Left ventricle myocardium inferior (tissue), 1 donor: Measurements from ENCODE around the gene TCF3. TPM values are rescaled to one million over a fixed set of nuclear protein-coding genes. Genes with fewer than 3 reads are reported as not detected.
"Not testable (repeated sequence)": the region's sequence is repeated elsewhere in the genome, so short reads cannot be mapped to it uniquely, and the experiment has no call there.

Source experiments
- DNase-seq: peaks from one replicate; pipeline ENCODE4 v3.0.0-alpha.2; 2020
- H3K27ac ChIP-seq: fragments of 200-600 bp; replicated peaks from 2 replicates; pipeline ENCODE4 v1.8.0; 2021
- H3K27me3 ChIP-seq: fragments of 200-600 bp; 2 replicates; pipeline ENCODE4 v1.8.0; 2021; ENCODE audit warnings: low read depth
- H3K36me3 ChIP-seq: fragments of 200-600 bp; 2 replicates; pipeline ENCODE4 v1.8.0; 2021
- H3K4me1 ChIP-seq: fragments of 200-600 bp; 2 replicates; pipeline ENCODE4 v1.8.0; 2021
- H3K4me3 ChIP-seq: fragments of 200-600 bp; 2 replicates; pipeline ENCODE4 v1.8.0; 2021; ENCODE audit warnings: mild to moderate bottlenecking, moderate library complexity
- H3K9me3 ChIP-seq: fragments of 200-600 bp; replicated peaks from 2 replicates; pipeline ENCODE4 v1.8.0; 2021
- intact Hi-C: fragments of 100-400 bp; cut with micrococcal nuclease; formaldehyde crosslinking; loops from one replicate; pipeline ENCODE4 v1.11.0; 2022
- total RNA-seq: library from RNA; stranded (reverse); fragmentation: NEBNext Ultra II Directional; extraction: Animal tissue kit (Norgen Biotek cat#: 25700); gene quantifications from one replicate; pipeline ENCODE4 v1.2.1, GENCODE V29; 2021
- TF ChIP-seq, protein P1 (sequence below): fragments of 200-600 bp; IDR thresholded peaks from 2 replicates; pipeline ENCODE4 v1.8.0; 2021; ENCODE audit warnings: antibody characterized with exemption, mild to moderate bottlenecking, borderline replicate concordance
- donor health status: DM: no; HTN: yes; CAD: no; lungs with severe emphysema.

TCF3 gene
- total RNA-seq, 1 donor from 2014 or later = 18.4 TPM

DNA sequence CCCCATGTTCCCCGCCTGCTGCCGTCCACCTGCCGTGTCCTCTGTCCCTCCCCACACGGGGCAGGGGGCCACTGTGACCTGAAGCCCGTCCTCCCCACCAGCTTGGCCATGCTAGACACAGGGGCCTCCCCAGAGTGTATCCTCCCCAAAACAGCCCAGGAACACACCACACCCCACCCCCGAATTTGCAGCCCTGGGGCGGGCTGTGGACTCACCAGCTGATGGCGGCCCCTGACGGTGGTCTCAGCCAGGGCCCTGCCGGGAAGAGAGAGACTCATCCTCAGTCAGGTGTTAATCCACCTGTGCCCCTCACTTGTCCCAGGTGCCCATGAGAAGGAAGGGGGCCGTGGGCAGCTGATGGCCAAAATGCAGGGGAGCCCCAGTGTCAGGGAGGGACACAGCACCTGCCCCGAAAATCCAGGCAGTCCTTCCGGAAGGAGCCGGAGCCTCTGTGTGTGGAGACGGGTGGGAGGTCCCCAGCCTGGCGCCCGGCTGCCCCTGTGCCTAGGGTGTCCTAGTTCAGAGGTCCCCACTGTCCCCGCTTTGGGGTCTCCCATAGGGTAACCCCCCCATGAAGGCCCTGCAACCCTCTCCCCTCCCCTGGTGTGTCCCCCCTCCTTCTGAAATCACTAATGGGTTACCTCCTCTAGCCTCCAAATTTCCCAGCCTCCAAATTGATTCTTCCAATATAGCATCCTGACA, 39.3 kb upstream of the TCF3 start:
- intact Hi-C loops = no loop called here
- TF ChIP-seq, protein P1, sequence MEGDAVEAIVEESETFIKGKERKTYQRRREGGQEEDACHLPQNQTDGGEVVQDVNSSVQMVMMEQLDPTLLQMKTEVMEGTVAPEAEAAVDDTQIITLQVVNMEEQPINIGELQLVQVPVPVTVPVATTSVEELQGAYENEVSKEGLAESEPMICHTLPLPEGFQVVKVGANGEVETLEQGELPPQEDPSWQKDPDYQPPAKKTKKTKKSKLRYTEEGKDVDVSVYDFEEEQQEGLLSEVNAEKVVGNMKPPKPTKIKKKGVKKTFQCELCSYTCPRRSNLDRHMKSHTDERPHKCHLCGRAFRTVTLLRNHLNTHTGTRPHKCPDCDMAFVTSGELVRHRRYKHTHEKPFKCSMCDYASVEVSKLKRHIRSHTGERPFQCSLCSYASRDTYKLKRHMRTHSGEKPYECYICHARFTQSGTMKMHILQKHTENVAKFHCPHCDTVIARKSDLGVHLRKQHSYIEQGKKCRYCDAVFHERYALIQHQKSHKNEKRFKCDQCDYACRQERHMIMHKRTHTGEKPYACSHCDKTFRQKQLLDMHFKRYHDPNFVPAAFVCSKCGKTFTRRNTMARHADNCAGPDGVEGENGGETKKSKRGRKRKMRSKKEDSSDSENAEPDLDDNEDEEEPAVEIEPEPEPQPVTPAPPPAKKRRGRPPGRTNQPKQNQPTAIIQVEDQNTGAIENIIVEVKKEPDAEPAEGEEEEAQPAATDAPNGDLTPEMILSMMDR = no peak
- no peak for DNase-seq
- Histone ChIP-seq H3K27me3 (peaks cover 79% of the 10 kb centered on the region), H3K27ac (no peak overlapping the region), H3K4me1 (no peaks in the 10 kb centered on the region), H3K9me3 (peaks cover 22% of the 10 kb centered on the region), H3K4me3 (no peak overlapping the region), H3K36me3 (no peaks in the 10 kb centered on the region)

DNA sequence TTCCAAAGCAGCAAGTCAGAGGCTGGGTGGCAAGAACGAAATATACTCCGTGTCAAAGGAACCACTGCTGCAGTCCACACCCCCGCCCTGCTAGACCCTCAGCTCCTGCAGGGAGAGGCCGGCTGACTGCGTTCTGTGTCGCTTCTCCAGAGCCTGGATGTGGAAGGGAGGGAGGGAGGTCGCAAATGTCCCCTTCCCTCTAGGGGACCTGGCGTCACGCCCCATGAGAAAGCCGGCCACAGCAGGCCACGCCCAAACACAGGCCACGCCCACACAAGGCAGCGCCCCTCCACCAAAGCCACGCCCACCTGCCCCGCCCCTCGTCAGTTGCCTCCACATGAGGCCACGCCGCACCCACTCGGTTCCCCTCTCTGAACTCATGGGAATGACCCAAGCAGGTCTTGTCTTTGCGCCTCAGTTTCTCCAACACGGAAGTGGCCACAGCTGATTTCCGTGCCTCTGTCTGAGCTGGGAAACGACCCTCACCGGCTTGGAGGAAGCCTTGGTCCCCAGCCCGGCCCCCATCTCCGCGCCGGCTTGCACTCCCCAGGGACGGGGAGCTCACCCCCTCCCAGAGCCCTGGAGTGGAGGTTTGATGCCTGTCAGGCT, 38.4 kb upstream of the TCF3 start:
- H3K36me3 ChIP-seq = no peaks in the 10 kb centered on the region
- H3K9me3 ChIP-seq = peaks cover 16% of the 10 kb centered on the region
- H3K4me1 ChIP-seq = no peaks in the 10 kb centered on the region
- intact Hi-C loops = no loop called here
- DNase-seq = no peak
- TF ChIP-seq, protein P1 = no peak
- peaks cover 89% of the 10 kb centered on the region for H3K27me3 ChIP-seq
- H3K27ac ChIP-seq = no peak overlapping the region
- H3K4me3 ChIP-seq = no peak overlapping the region

DNA sequence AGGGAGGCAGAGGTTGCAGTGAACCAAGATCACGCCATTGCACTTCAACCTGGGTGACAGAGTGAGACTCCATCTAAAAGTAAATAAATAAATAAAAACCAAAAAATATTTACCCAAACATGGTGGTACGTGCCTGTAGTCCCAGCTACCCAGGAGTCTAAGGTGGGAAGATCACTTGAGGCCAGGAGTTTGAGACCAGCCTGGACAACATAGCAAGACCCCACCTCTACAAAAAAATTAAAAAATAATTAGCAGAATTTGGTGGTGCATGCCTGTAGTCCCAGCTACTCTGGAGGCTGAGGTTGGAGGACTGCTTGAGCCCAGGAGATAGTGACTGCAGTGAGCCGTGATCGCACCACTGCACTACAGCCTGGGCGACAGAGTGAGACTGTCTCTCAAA, 33.4 kb upstream of the TCF3 start:
- DNase-seq, intact Hi-C loops, H3K36me3 ChIP-seq, H3K9me3 ChIP-seq, H3K4me1 ChIP-seq, H3K4me3 ChIP-seq, H3K27ac ChIP-seq: not testable (repeated sequence)
- H3K27me3 ChIP-seq = peaks cover 98% of the 10 kb centered on the region

DNA sequence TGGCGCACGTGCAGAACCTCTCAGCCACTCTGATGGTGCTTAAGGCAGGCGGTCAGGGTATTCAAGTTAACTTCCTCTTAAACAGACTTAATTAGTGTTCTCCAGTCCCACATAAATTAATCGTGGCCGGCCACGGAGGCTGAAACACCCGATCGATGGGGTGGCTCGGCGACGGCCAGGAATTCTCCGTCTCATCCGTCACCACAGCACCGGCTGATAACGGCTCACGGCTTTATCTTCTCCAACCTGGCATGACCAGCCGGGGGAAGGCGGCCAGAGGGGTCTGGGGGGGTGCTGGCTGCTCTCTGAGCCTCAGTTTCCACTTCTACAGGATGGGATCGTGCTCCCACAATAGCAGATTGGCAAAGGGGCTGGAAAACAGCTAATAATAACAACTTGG, 32.6 kb upstream of the TCF3 start:
- Histone ChIP-seq H3K36me3 (no peaks in the 10 kb centered on the region), H3K4me1 (no peaks in the 10 kb centered on the region), H3K9me3 (no peaks in the 10 kb centered on the region), H3K27ac (no peak overlapping the region), H3K27me3 (peaks cover 98% of the 10 kb centered on the region), H3K4me3 (no peak overlapping the region)
- TF ChIP-seq, protein P1 = no peak
- intact Hi-C loops = no loop called here
- DNase-seq = no peak

DNA sequence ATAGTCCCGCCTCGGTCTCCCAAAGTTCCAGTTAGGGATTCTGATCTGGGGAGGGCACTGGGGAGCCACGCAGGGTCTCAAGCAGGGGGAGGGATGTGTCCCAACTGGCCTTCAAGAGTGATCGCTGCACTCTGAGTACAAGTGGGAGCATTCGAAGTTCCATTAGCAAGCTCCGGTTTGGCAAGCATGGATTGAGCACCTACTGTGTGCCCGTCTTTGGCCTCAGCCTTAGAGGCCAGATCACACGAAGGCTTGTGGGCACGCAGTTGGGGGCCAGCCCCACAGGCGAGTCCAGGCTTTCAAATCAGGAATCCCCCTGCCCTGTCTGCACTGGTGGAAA, 32.1 kb upstream of the TCF3 start:
- H3K9me3 ChIP-seq = no peaks in the 10 kb centered on the region
- TF ChIP-seq, protein P1 = no peak
- no peak overlapping the region for H3K4me3 ChIP-seq
- H3K27ac ChIP-seq = no peak overlapping the region
- H3K27me3 ChIP-seq = peaks cover 98% of the 10 kb centered on the region
- H3K4me1 ChIP-seq = no peaks in the 10 kb centered on the region
- H3K36me3 ChIP-seq = no peaks in the 10 kb centered on the region
- intact Hi-C loops = no loop called here
- no peak for DNase-seq

DNA sequence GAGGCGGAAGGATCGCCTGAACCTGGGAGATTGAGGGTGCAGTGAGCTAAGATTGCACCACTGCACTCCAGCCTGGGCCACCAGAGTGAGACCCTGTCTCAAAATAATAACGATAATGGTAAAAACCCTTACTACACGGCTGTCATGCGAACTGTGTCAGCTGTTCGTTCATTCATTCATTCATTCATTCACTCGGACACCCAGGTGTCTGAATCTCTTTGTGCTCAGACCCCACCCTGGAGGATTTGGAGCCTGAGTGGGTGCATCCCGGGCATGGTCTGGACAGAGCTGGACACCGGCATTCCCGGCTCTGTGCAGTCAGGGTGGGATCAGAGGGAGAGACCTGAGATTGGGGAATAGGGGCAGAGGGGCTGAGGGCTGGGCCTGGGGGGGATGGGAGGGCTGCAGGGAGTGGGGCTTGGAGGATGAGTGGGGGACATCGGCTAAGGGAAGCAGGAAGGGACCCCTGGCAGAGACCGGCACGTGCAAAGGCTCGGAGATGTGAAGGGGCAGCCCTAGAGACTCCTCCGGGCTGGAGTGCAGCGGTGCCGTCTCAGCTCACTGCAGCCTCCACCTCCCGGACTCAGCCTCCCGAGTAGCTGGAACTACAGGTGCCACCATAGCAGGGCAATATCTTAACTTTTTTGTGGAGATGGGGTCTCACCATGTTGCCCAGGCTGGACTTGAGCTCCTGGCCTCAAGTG, 31.6 kb upstream of the TCF3 start:
- H3K4me3 ChIP-seq = no peak overlapping the region
- H3K36me3 ChIP-seq = no peaks in the 10 kb centered on the region
- H3K27ac ChIP-seq = no peak overlapping the region
- H3K9me3 ChIP-seq = no peaks in the 10 kb centered on the region
- H3K4me1 ChIP-seq = no peaks in the 10 kb centered on the region
- intact Hi-C loops = no loop called here
- no peak for DNase-seq
- H3K27me3 ChIP-seq = peaks cover 98% of the 10 kb centered on the region
- TF ChIP-seq, protein P1 = no peak
